Keratinocyte (primary cell): Measurements from ENCODE around the gene TUSC2.

Source experiments
- CTCF ChIP-seq, 3 experiments: IDR thresholded peaks in 1 of 3; conservative IDR thresholded peaks in 1 of 3; optimal IDR thresholded peaks in 1 of 3; 2 replicates in 2 of 3; 3 replicates in 1 of 3; pipeline versions ENCODE3 to v1.5.1; 2011; ENCODE audit warnings: low read length in 3 of 3, mild to moderate bottlenecking in 3 of 3, moderate library complexity in 2 of 3, control low read depth in 1 of 3, inconsistent platforms in 1 of 3; ENCODE audit not compliant: insufficient read depth in 2 of 3; ENCODE audit errors: extremely low read depth in 1 of 3
- EZH2 ChIP-seq: IDR thresholded peaks from one replicate; pipeline ENCODE4 v1.6.1; 2012; ENCODE audit warnings: inconsistent platforms, mild to moderate bottlenecking, low read length, moderate library complexity

- TF ChIP-seq CTCF (optimal IDR thresholded peaks at IDR 0.05 in 1 of 3, IDR thresholded peaks at IDR 0.05 in 1 of 3, conservative IDR thresholded peaks at IDR 0.05 in 1 of 3; ENCODE audit: extremely low read depth in 1 of 3, insufficient read depth in 2 of 3, low read length in 3 of 3) (no peak), EZH2 (no peak)
Measured at GRCh38 chr3:50320853-50321335, 7.1 kb downstream of the TUSC2 start.
